Neutrophil (primary cell): ENCODE data around the gene ZFAND3.

Experiments
- H3K27ac ChIP-seq: fragments of 200-600 bp; sonication (generic); 2 replicates; pipeline ENCODE4 v1.5.1; 2016; ENCODE audit warnings: mild to moderate bottlenecking, moderate library complexity
- H3K27me3 ChIP-seq: fragments of 200-600 bp; sonication (generic); 2 replicates; pipeline ENCODE4 v1.6.0; 2016; ENCODE audit warnings: mild to moderate bottlenecking
- H3K36me3 ChIP-seq: fragments of 200-600 bp; sonication (generic); 2 replicates; pipeline ENCODE4 v1.5.1; 2017
- H3K4me1 ChIP-seq, 2 experiments: fragments of 200-600 bp in 1 of 2; sonication (generic) in 1 of 2; 1 replicate in 1 of 2; 2 replicates in 1 of 2; pipeline versions ENCODE4 v1.5.1 to v1.6.1; 2013 to 2016; ENCODE audit warnings: low read depth in 1 of 2, low read length in 1 of 2, mild to moderate bottlenecking in 1 of 2, moderate library complexity in 1 of 2; ENCODE audit not compliant: control insufficient read depth in 1 of 2, insufficient read depth in 1 of 2
- H3K4me3 ChIP-seq, 2 experiments: fragments of 200-600 bp in 1 of 2; sonication (generic) in 1 of 2; 1 replicate in 1 of 2; 2 replicates in 1 of 2; pipeline ENCODE4 v1.5.1; 2013 to 2016; ENCODE audit warnings: low read depth in 1 of 2, low read length in 1 of 2, mild to moderate bottlenecking in 1 of 2, moderate library complexity in 1 of 2
- H3K9me3 ChIP-seq: fragments of 200-600 bp; sonication (generic); 2 replicates; pipeline ENCODE4 v1.5.1; 2016
- CTCF ChIP-seq: fragments of 200-600 bp; sonication (generic); IDR thresholded peaks from 2 replicates; pipeline ENCODE4 v1.5.1; 2016; ENCODE audit warnings: antibody characterized with exemption

Gene ZFAND3

GRCh38 chr6:37930288-37930971, 110.9 kb downstream of the ZFAND3 start:
- H3K4me1 ChIP-seq: peaks cover 0 to under 1% of the 10 kb centered on the region in 2 experiments
- no peaks in the 10 kb centered on the region for H3K27me3 ChIP-seq
- no peak overlapping the region for H3K4me3 ChIP-seq
- H3K27ac ChIP-seq: no peak overlapping the region
- H3K36me3 ChIP-seq: no peaks in the 10 kb centered on the region
- H3K9me3 ChIP-seq: no peaks in the 10 kb centered on the region
- TF ChIP-seq CTCF: no peak

GRCh38 chr6:37931066-37931465, 111.5 kb downstream of the ZFAND3 start:
- H3K4me1 ChIP-seq: peaks cover 0 to 6% of the 10 kb centered on the region in 2 experiments

GRCh38 chr6:37934276-37934675, 114.7 kb downstream of the ZFAND3 start:
- Histone ChIP-seq H3K36me3 (no peaks in the 10 kb centered on the region), H3K27me3 (no peaks in the 10 kb centered on the region), H3K9me3 (no peaks in the 10 kb centered on the region), H3K4me1 (peaks cover 9 to 28% of the 10 kb centered on the region in 2 experiments), H3K4me3 (no peak overlapping the region), H3K27ac (no peak overlapping the region)
- TF ChIP-seq CTCF: no peak

More at GRCh38 chr6:37931066-37931465, 111.5 kb downstream of the ZFAND3 start:
- TF ChIP-seq CTCF: no peak
- H3K4me3 ChIP-seq: no peak overlapping the region
- H3K27me3 ChIP-seq: no peaks in the 10 kb centered on the region
- no peaks in the 10 kb centered on the region for H3K36me3 ChIP-seq
- no peaks in the 10 kb centered on the region for H3K9me3 ChIP-seq
- H3K27ac ChIP-seq: no peak overlapping the region

- TF ChIP-seq CTCF: no peak
- H3K27me3 ChIP-seq: no peaks in the 10 kb centered on the region
- H3K27ac ChIP-seq: no peak overlapping the region
- H3K9me3 ChIP-seq: no peaks in the 10 kb centered on the region
- H3K4me1 ChIP-seq: peaks cover 9 to 28% of the 10 kb centered on the region in 2 experiments
- no peak overlapping the region for H3K4me3 ChIP-seq
- no peaks in the 10 kb centered on the region for H3K36me3 ChIP-seq
Measured at GRCh38 chr6:37936150-37936549, 116.6 kb downstream of the ZFAND3 start.

- H3K27me3 ChIP-seq: no peaks in the 10 kb centered on the region
- TF ChIP-seq CTCF: no peak
- H3K27ac ChIP-seq: peak overlapping the region; percentile 54
- H3K9me3 ChIP-seq: no peaks in the 10 kb centered on the region
- H3K4me1 ChIP-seq: peaks cover 9 to 28% of the 10 kb centered on the region in 2 experiments
- no peaks in the 10 kb centered on the region for H3K36me3 ChIP-seq
- H3K4me3 ChIP-seq: no peak overlapping the region
Measured at GRCh38 chr6:37936906-37937305, 117.4 kb downstream of the ZFAND3 start.
